GM19468 (cell line): ENCODE data around the gene IFITM1.
A peak's percentile ranks its signal among the peaks of the same experiment; 100 is the strongest.
"Not testable (repeated sequence)": the region's sequence is repeated elsewhere in the genome, so short reads cannot be mapped to it uniquely, and the experiment has no call there.

Source experiments
- ATAC-seq: cut with Tn5 transposase; IDR thresholded peaks from one replicate; pipeline ENCODE4 v1.9.1; 2021; ENCODE audit warnings: mild to moderate bottlenecking, moderate library complexity, moderate number of reproducible peaks; ENCODE audit not compliant: unreplicated experiment; ENCODE audit errors: extremely low read depth

IFITM1 gene

GRCh38 chr11:324593-325517, 11.0 kb downstream of the IFITM1 start:
- ATAC-seq: not testable (repeated sequence)

GRCh38 chr11:325796-326591, 12.2 kb downstream of the IFITM1 start:
- no peak for ATAC-seq

GRCh38 chr11:326592-326841, 12.7 kb downstream of the IFITM1 start:
- no peak for ATAC-seq

GRCh38 chr11:326842-327580, 13.2 kb downstream of the IFITM1 start:
- peak; percentile 13 for ATAC-seq

GRCh38 chr11:327581-327923, 13.7 kb downstream of the IFITM1 start:
- ATAC-seq: no peak

GRCh38 chr11:328012-328411, 14.2 kb downstream of the IFITM1 start:
- ATAC-seq: no peak

- not testable (repeated sequence) for ATAC-seq
Observed at GRCh38 chr11:328516-329100, 14.8 kb downstream of the IFITM1 start.

- no peak for ATAC-seq
Observed at GRCh38 chr11:329886-330253, 16.0 kb downstream of the IFITM1 start.

GRCh38 chr11:330307-330693, 16.5 kb downstream of the IFITM1 start:
- ATAC-seq: no peak

GRCh38 chr11:330694-331357, 17.0 kb downstream of the IFITM1 start:
- no peak for ATAC-seq

GRCh38 chr11:331358-332060, 17.7 kb downstream of the IFITM1 start:
- ATAC-seq: no peak

- ATAC-seq: no peak
Observed at GRCh38 chr11:332651-333480, 19.0 kb downstream of the IFITM1 start.

- not testable (repeated sequence) for ATAC-seq
Observed at GRCh38 chr11:333616-334263, 19.9 kb downstream of the IFITM1 start.

- ATAC-seq: no peak
Observed at GRCh38 chr11:334264-334994, 20.6 kb downstream of the IFITM1 start.

- ATAC-seq: no peak
Observed at GRCh38 chr11:335779-336658, 22.2 kb downstream of the IFITM1 start.

GRCh38 chr11:336659-337198, 22.9 kb downstream of the IFITM1 start:
- no peak for ATAC-seq
